H1 (cell line): ENCODE measurements around the gene ZNF426. TPM values are rescaled to one million over a fixed set of nuclear protein-coding genes. Genes with fewer than 3 reads are reported as not detected.
A peak's percentile ranks its signal among the peaks of the same experiment; 100 is the strongest.
"Not testable (repeated sequence)": the region's sequence is repeated elsewhere in the genome, so short reads cannot be mapped to it uniquely, and the experiment has no call there.

Experiments
- CTCF ChIA-PET: fragments of 300-600 bp; sonication (Branson Sonifier 250); formaldehyde crosslinking; loops from one replicate; lab custom pipeline; 2021; ENCODE audit not compliant: partially characterized antibody; lab: Charles Lee
- POLR2A ChIA-PET: fragments of 300-600 bp; sonication (Branson Sonifier 250); formaldehyde crosslinking; loops from one replicate; lab custom pipeline; 2021; ENCODE audit warnings: inconsistent platforms; ENCODE audit not compliant: partially characterized antibody; lab: Charles Lee
- DNase-seq, 2 experiments: peaks; one replicate each; pipeline versions ENCODE4 v3.0.0 to v3.0.0-alpha.2; 2010 to 2022; ENCODE audit warnings: low spot score in 2 of 2, low read depth in 1 of 2, mixed read lengths in 1 of 2
- FAIRE-seq: peaks from 2 replicates; lab custom pipeline; 2011; peaks lifted over from hg19 to GRCh38; lab: Jason Lieb, UNC
- H2AFZ ChIP-seq: 2 replicates; pipeline ENCODE4 v1.8.1; 2012; ENCODE audit warnings: low read length, inconsistent platforms
- H2AK5ac ChIP-seq: 2 replicates; pipeline ENCODE4 v1.6.1; 2013; ENCODE audit warnings: low read depth, low read length
- H2BK120ac ChIP-seq: replicated peaks from 2 replicates; pipeline ENCODE3; 2013; ENCODE audit warnings: low read depth, low read length, inconsistent platforms
- H2BK12ac ChIP-seq: 2 replicates; pipeline ENCODE4 v1.6.1; 2013; ENCODE audit warnings: low read depth, low read length
- H2BK15ac ChIP-seq: 2 replicates; pipeline ENCODE4 v1.6.1; 2013; ENCODE audit warnings: low read length
- H2BK20ac ChIP-seq: 2 replicates; pipeline ENCODE4 v1.6.1; 2013; ENCODE audit warnings: low read length
- H2BK5ac ChIP-seq: 2 replicates; pipeline ENCODE4 v1.6.1; 2013; ENCODE audit warnings: low read depth, low read length
- H3K14ac ChIP-seq: 2 replicates; pipeline ENCODE4 v1.6.1; 2013; ENCODE audit warnings: inconsistent platforms; ENCODE audit not compliant: insufficient read length
- H3K18ac ChIP-seq: 2 replicates; pipeline ENCODE4 v1.6.1; 2013; ENCODE audit warnings: low read length; ENCODE audit errors: extremely low read depth
- H3K23ac ChIP-seq: 2 replicates; pipeline ENCODE4 v1.6.1; 2013; ENCODE audit warnings: inconsistent platforms; ENCODE audit not compliant: insufficient read length
- H3K23me2 ChIP-seq: 2 replicates; pipeline ENCODE4 v1.6.1; 2013; ENCODE audit warnings: low read depth, low read length
- H3K27ac ChIP-seq: 2 replicates; pipeline ENCODE4 v1.6.1; 2011; ENCODE audit warnings: low read depth, low read length, inconsistent platforms
- H3K27me3 ChIP-seq, 4 experiments: replicated peaks in 1 of 4; 1 replicate in 1 of 4; 2 replicates in 3 of 4; pipeline versions ENCODE4 v1.6.1 to v1.8.1; 2011 to 2013; ENCODE audit warnings: low read length in 3 of 4, mild to moderate bottlenecking in 3 of 4, inconsistent platforms in 2 of 4, mixed read lengths in 2 of 4, moderate library complexity in 1 of 4; ENCODE audit not compliant: control insufficient read depth in 3 of 4, insufficient read depth in 3 of 4; ENCODE audit errors: extremely low read depth in 1 of 4
- H3K36me3 ChIP-seq, 4 experiments: 2 replicates each; pipeline versions ENCODE4 v1.6.1 to v1.8.1; 2011 to 2013; ENCODE audit warnings: mild to moderate bottlenecking in 4 of 4, low read length in 3 of 4, moderate library complexity in 2 of 4, control low read depth in 1 of 4, inconsistent platforms in 1 of 4; ENCODE audit not compliant: insufficient read depth in 4 of 4, control insufficient read depth in 2 of 4
- H3K4ac ChIP-seq: replicated peaks from 2 replicates; pipeline ENCODE3; 2013; ENCODE audit warnings: low read length, low read depth, mixed read lengths, inconsistent platforms; ENCODE audit not compliant: insufficient read length
- H3K4me1 ChIP-seq, 4 experiments: replicated peaks in 1 of 4; 1 replicate in 1 of 4; 2 replicates in 3 of 4; pipeline versions ENCODE4 v1.6.1 to v1.8.1; 2011 to 2013; ENCODE audit warnings: low read length in 3 of 4, inconsistent platforms in 2 of 4, mixed read lengths in 1 of 4; ENCODE audit not compliant: insufficient read depth in 4 of 4, control insufficient read depth in 3 of 4
- H3K4me2 ChIP-seq, 2 experiments: 2 replicates each; pipeline versions ENCODE4 v1.6.1 to v1.8.1; 2011 to 2013; ENCODE audit warnings: low read depth in 2 of 2, low read length in 2 of 2, control low read depth in 1 of 2, inconsistent platforms in 1 of 2, mild to moderate bottlenecking in 1 of 2; ENCODE audit not compliant: insufficient read depth in 1 of 2
- H3K4me3 ChIP-seq, 4 experiments: fragments of 200-600, 300-600 bp in 1 of 4; sonication (generic), shearing (Covaris generic), sonication (Bioruptor Twin) in 1 of 4; 2 replicates each; pipeline versions ENCODE4 v1.5.1 to v1.8.1; 2011 to 2016; ENCODE audit warnings: low read length in 4 of 4, low read depth in 3 of 4, control low read depth in 2 of 4, inconsistent platforms in 2 of 4, mild to moderate bottlenecking in 2 of 4, mixed read lengths in 1 of 4, moderate library complexity in 1 of 4; ENCODE audit not compliant: insufficient read depth in 2 of 4; ENCODE audit errors: extremely low read depth in 1 of 4
- H3K56ac ChIP-seq: replicated peaks from 2 replicates; pipeline ENCODE3; 2013; ENCODE audit warnings: low read depth, mild to moderate bottlenecking, mixed read lengths, low read length, inconsistent platforms; ENCODE audit not compliant: insufficient read length
- H3K79me1 ChIP-seq: 2 replicates; pipeline ENCODE4 v1.6.1; 2013; ENCODE audit warnings: low read depth, low read length, control low read depth
- H3K79me2 ChIP-seq, 2 experiments: 2 replicates each; pipeline versions ENCODE4 v1.6.1 to v1.8.1; 2012 to 2013; ENCODE audit warnings: low read length in 2 of 2, mild to moderate bottlenecking in 2 of 2, inconsistent platforms in 1 of 2; ENCODE audit not compliant: insufficient read depth in 2 of 2, control insufficient read depth in 1 of 2
- H3K9ac ChIP-seq, 4 experiments: replicated peaks in 1 of 4; 1 replicate in 1 of 4; 2 replicates in 3 of 4; pipeline versions ENCODE4 v1.6.1 to v1.8.1; 2011 to 2013; ENCODE audit warnings: low read depth in 3 of 4, low read length in 3 of 4, control low read depth in 2 of 4, mild to moderate bottlenecking in 2 of 4, moderate library complexity in 2 of 4, inconsistent platforms in 1 of 4; ENCODE audit errors: extremely low read depth in 1 of 4
- H3K9me3 ChIP-seq, 2 experiments: 2 replicates each; pipeline versions ENCODE4 v1.6.1 to v1.8.1; 2012 to 2013; ENCODE audit warnings: mild to moderate bottlenecking in 2 of 2, moderate library complexity in 2 of 2, control low read depth in 1 of 2, inconsistent platforms in 1 of 2, low read depth in 1 of 2, low read length in 1 of 2, mixed read lengths in 1 of 2; ENCODE audit not compliant: insufficient read depth in 2 of 2
- H4K20me1 ChIP-seq, 2 experiments: replicated peaks in 1 of 2; 2 replicates each; pipeline versions ENCODE3 to v1.8.1; 2011 to 2013; ENCODE audit warnings: inconsistent platforms in 2 of 2, low read length in 2 of 2, mild to moderate bottlenecking in 1 of 2; ENCODE audit not compliant: insufficient read depth in 2 of 2, control insufficient read depth in 1 of 2
- H4K5ac ChIP-seq: 2 replicates; pipeline ENCODE4 v1.6.1; 2013; ENCODE audit warnings: low read length, low read depth, mixed read lengths, inconsistent platforms; ENCODE audit not compliant: insufficient read length
- H4K8ac ChIP-seq: 2 replicates; pipeline ENCODE4 v1.8.0; 2013; ENCODE audit warnings: mild to moderate bottlenecking, moderate library complexity, low read length, inconsistent platforms; ENCODE audit not compliant: insufficient read depth; ENCODE audit errors: extremely low read depth
- H4K91ac ChIP-seq: replicated peaks from 2 replicates; pipeline ENCODE3; 2013; ENCODE audit warnings: low read length, mixed read lengths, inconsistent platforms; ENCODE audit not compliant: insufficient read length
- POLR2A ChIP-seq, 2 experiments: IDR thresholded peaks; 1 replicate in 1 of 2; 2 replicates in 1 of 2; pipeline ENCODE4 v1.6.1; 2011; ENCODE audit warnings: low read depth in 2 of 2, low read length in 2 of 2, mild to moderate bottlenecking in 2 of 2; ENCODE audit errors: control extremely low read depth in 1 of 2
- POLR2AphosphoS5 ChIP-seq: IDR thresholded peaks from 2 replicates; pipeline ENCODE4 v1.6.1; 2011; ENCODE audit warnings: low read depth, low read length
- SP1 ChIP-seq: IDR thresholded peaks from 2 replicates; pipeline ENCODE4 v1.6.1; 2011; ENCODE audit warnings: low read depth, low read length
- TAF1 ChIP-seq: IDR thresholded peaks from 2 replicates; pipeline ENCODE4 v1.6.1; 2011; ENCODE audit warnings: mild to moderate bottlenecking, low read depth, low read length
- TBP ChIP-seq: IDR thresholded peaks from 2 replicates; pipeline ENCODE4 v1.6.1; 2011; ENCODE audit warnings: low read depth, low read length, improper control_type of control experiment
- WGBS, 2 experiments: shearing (Covaris generic) in 1 of 2; methylation state at CpG; one replicate each; pipeline versions ENCODE4 v1.1.6 to v1.1.7; 2013 to 2015; ENCODE audit warnings: low lambda C conversion rate in 2 of 2, mixed read lengths in 2 of 2, inconsistent platforms in 1 of 2, low coverage in 1 of 2, missing lambda C conversion rate in 1 of 2; ENCODE audit not compliant: insufficient replicate concordance in 2 of 2, insufficient coverage in 1 of 2, insufficient read length in 1 of 2; ENCODE audit errors: extremely low coverage in 1 of 2, missing lambda C conversion rate in 1 of 2; 5-methylcytosine and 5-hydroxymethylcytosine counted together
- polyA plus RNA-seq, 7 experiments: library from polyadenylated mRNA; depleted of rRNA in 3 of 7; stranded (reverse) in 5 of 7; unstranded in 2 of 7; fragments of >200 nt in 5 of 7; fragments of 200-250 nt in 2 of 7; gene quantifications; 1 replicate in 5 of 7; 2 replicates in 1 of 7; 4 replicates in 1 of 7; pipeline versions ENCODE4 v1.2.1 to v1.2.3, GENCODE V29; 2011 to 2013; ENCODE audit warnings: missing spikeins in 2 of 7, mixed read lengths in 2 of 7
- total RNA-seq: library from RNA; stranded (reverse); fragmentation: NEBNext Ultra II Directional; extraction: Animal tissue kit (Norgen Biotek cat#: 25700); gene quantifications from 2 replicates; pipeline ENCODE4 v1.2.1, GENCODE V29; 2021

The ZNF426 gene
- total and polyA plus RNA-seq, 2 of the 8 experiments (the other 6 are each of a cell fraction or from before 2014, with no cell fraction given) = 3.6 to 27.9 TPM

- peaks cover 18 to 19% of the 10 kb centered on the region in 2 experiments for H4K20me1 ChIP-seq
- H3K23ac ChIP-seq, H2AK5ac ChIP-seq, H3K23me2 ChIP-seq, H3K79me1 ChIP-seq, H4K8ac ChIP-seq, H3K9me3 ChIP-seq, H3K4ac ChIP-seq, H3K56ac ChIP-seq, H2BK15ac ChIP-seq, H3K4me1 ChIP-seq, H2BK120ac ChIP-seq: not testable (repeated sequence)
- 0 out of 2 replicates have a peak overlapping the region, but pooled peaks have one; percentile 35 for H2BK12ac ChIP-seq
- H3K27ac ChIP-seq = 0 out of 2 replicates have a peak overlapping the region, but pooled peaks have one; percentile 31
- peak overlapping the region; percentile 48 to 99 (median 86) for H3K4me3 ChIP-seq
- peaks cover 0 to 20% (median 4%) of the 10 kb centered on the region in 4 experiments; a peak in 3 of 8 replicates for H3K36me3 ChIP-seq
- TF ChIP-seq SP1 (0 out of 2 replicates have a peak, but pooled peaks have one; percentile 39), POLR2AphosphoS5 (peak; percentile 63), POLR2A (IDR thresholded peaks at IDR 0.05; ENCODE audit: control extremely low read depth in 1 of 2, low read depth in 2 of 2, low read length in 2 of 2) (peak; percentile 51 to 64), TBP (0 out of 2 replicates have a peak, but pooled peaks have one; percentile 11), TAF1 (0 out of 2 replicates have a peak, but pooled peaks have one; percentile 16)
- TF ChIP-seq, all 59 proteins: peak for 5; not testable (repeated sequence) for 54
- not testable (repeated sequence) for H4K91ac ChIP-seq, DNase-seq, H2BK20ac ChIP-seq, H2BK5ac ChIP-seq, H3K14ac ChIP-seq, FAIRE-seq, H2AFZ ChIP-seq, H3K27me3 ChIP-seq
- Histone ChIP-seq H3K4me2 (peak overlapping the region; percentile 75 to 97), H4K5ac (peak overlapping the region; percentile 48), H3K9ac (peak overlapping the region in 2 of 4 experiments; percentile 37 to 68; a peak in 3 of 7 replicates), H3K18ac (peak overlapping the region; percentile 83; the same call in 1 of the 2 replicates), H3K79me2 (peaks cover 62 to 71% of the 10 kb centered on the region in 2 experiments)
- WGBS, 2 experiments = 25% methylated on average over 13 of the region's 13 CpGs; no CpG with 5 or more reads in 1 of the 2 experiments
- ChIA-PET CTCF (interaction anchor here (1.1 kb wide), 1 partner anchor 18 kb away, joined by 3 read pairs; no protein-coding TSS in a partner anchor), POLR2A (interaction anchor here (0.6 to 4.4 kb wide), 23 partner anchors 9 to 883 kb away, joined by 3 to 27 read pairs (median 5); partner anchors contain the start of genes FBXL12, ZNF266 and ZNF561)
Observed at GRCh38 chr19:9582081-9582725, 43.8 kb upstream of the ZNF426 start.
